ENCODE results near the gene RGPD6.
"Not testable (repeated sequence)": the region's sequence is repeated elsewhere in the genome, so short reads cannot be mapped to it uniquely, and the experiment has no call there.

GRCh38 chr2:110609843-110610612, 33.0 kb upstream of the RGPD6 start:
- not testable (repeated sequence) for TF ChIP-seq CTCF (IDR thresholded peaks at IDR 0.05; ENCODE audit: low read length); EZH2 (IDR thresholded peaks at IDR 0.05; ENCODE audit: borderline replicate concordance, low read length)

Data from OCI-LY1 (cell line).